Measurements from ENCODE around the gene ATP5ME.

The ATP5ME gene

GRCh38 chr4:684623-685327, 10.7 kb upstream of the ATP5ME start:
- no peak for TF ChIP-seq CTCF (IDR thresholded peaks at IDR 0.05; ENCODE audit: low read depth, low read length)
- H3K4me3 ChIP-seq (ENCODE audit: low read depth, low read length) = no peak overlapping the region

- peak; percentile 68 for TF ChIP-seq CTCF (IDR thresholded peaks at IDR 0.05; ENCODE audit: low read depth, low read length)
- no peak overlapping the region for H3K4me3 ChIP-seq (ENCODE audit: low read depth, low read length)
These were observed 10.0 kb upstream of the ATP5ME start for GRCh38 chr4:683982-684622.

- no peak overlapping the region for H3K4me3 ChIP-seq (ENCODE audit: low read depth, low read length)
- TF ChIP-seq CTCF (IDR thresholded peaks at IDR 0.05; ENCODE audit: low read depth, low read length) = no peak
These were observed 9.3 kb upstream of the ATP5ME start for GRCh38 chr4:683247-683897.

GRCh38 chr4:682490-683172, 8.6 kb upstream of the ATP5ME start:
- no peak for TF ChIP-seq CTCF (IDR thresholded peaks at IDR 0.05; ENCODE audit: low read depth, low read length)
- H3K4me3 ChIP-seq (ENCODE audit: low read depth, low read length) = no peak overlapping the region

GRCh38 chr4:681736-682451, 7.8 kb upstream of the ATP5ME start:
- no peak overlapping the region for H3K4me3 ChIP-seq (ENCODE audit: low read depth, low read length)
- no peak for TF ChIP-seq CTCF (IDR thresholded peaks at IDR 0.05; ENCODE audit: low read depth, low read length)

- TF ChIP-seq CTCF (IDR thresholded peaks at IDR 0.05; ENCODE audit: low read depth, low read length) = no peak
- H3K4me3 ChIP-seq (ENCODE audit: low read depth, low read length) = peak overlapping the region; percentile 46
These were observed 7.0 kb upstream of the ATP5ME start for GRCh38 chr4:680928-681645.
